Measurements from ENCODE around the gene ATP9B. TPM values are rescaled to one million over a fixed set of nuclear protein-coding genes. Genes with fewer than 3 reads are reported as not detected.
A peak's percentile ranks its signal among the peaks of the same experiment; 100 is the strongest.

ATP9B gene
- total and polyA plus RNA-seq, 9 donors: 19.9 to 72.1 (median 43.2) TPM

DNA sequence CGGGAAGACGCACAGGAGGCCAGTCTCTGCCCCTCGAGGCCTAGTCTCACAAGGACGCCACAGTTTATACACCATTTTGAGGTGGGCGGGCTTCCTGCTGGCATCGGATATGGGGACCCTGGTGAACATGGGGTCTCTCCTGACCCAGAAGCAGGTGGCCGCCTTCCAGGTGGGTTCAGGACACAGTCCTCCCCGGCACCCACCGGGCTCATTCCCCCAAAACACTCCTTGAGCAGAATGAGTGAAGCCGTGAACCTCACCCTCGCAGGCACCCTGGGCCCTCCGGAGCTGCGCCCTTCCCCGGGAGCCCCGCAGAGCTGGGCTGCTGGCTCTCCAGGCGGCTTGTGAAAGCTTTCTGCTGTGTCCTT is 333.0 kb downstream of the ATP9B start:
- Histone ChIP-seq H3K27ac (no peak overlapping the region), H3K9me3 (no peaks in the 10 kb centered on the region), H3K36me3 (no peaks in the 10 kb centered on the region), H3K27me3 (no peaks in the 10 kb centered on the region), H3K4me1 (ENCODE audit: insufficient read depth) (peaks cover 5% of the 10 kb centered on the region), H3K4me3 (no peak overlapping the region)
- WGBS, 3 donors: 94 to 98% (median 96%) methylated on average over 11 to 16 of the region's 16 CpGs
- peak in 1 of 5 donors; percentile 51 for DNase-seq
- TF ChIP-seq, protein P1, sequence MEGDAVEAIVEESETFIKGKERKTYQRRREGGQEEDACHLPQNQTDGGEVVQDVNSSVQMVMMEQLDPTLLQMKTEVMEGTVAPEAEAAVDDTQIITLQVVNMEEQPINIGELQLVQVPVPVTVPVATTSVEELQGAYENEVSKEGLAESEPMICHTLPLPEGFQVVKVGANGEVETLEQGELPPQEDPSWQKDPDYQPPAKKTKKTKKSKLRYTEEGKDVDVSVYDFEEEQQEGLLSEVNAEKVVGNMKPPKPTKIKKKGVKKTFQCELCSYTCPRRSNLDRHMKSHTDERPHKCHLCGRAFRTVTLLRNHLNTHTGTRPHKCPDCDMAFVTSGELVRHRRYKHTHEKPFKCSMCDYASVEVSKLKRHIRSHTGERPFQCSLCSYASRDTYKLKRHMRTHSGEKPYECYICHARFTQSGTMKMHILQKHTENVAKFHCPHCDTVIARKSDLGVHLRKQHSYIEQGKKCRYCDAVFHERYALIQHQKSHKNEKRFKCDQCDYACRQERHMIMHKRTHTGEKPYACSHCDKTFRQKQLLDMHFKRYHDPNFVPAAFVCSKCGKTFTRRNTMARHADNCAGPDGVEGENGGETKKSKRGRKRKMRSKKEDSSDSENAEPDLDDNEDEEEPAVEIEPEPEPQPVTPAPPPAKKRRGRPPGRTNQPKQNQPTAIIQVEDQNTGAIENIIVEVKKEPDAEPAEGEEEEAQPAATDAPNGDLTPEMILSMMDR (IDR thresholded peaks at IDR 0.05): no peak
- TF ChIP-seq POLR2A (IDR thresholded peaks at IDR 0.05): no peak
- no peak for TF ChIP-seq EP300 (IDR thresholded peaks at IDR 0.05)
- intact Hi-C loops (cut with DNase I): no loop called here

GRCh38 chr18:79402977-79403722 is 334.0 kb downstream of the ATP9B start:
- intact Hi-C loops (cut with DNase I): no loop called here
- Histone ChIP-seq H3K27ac (no peak overlapping the region), H3K36me3 (no peaks in the 10 kb centered on the region), H3K4me3 (no peak overlapping the region), H3K9me3 (no peaks in the 10 kb centered on the region), H3K4me1 (ENCODE audit: insufficient read depth) (peaks cover 5% of the 10 kb centered on the region), H3K27me3 (no peaks in the 10 kb centered on the region)
- TF ChIP-seq POLR2A (IDR thresholded peaks at IDR 0.05) (no peak), EP300 (IDR thresholded peaks at IDR 0.05) (no peak)
- TF ChIP-seq, protein P1 (IDR thresholded peaks at IDR 0.05): no peak
- WGBS, 3 donors: 50 to 58% (median 50%) methylated on average over 27 of the region's 27 CpGs
- peak in 3 of 5 donors; percentile 57 to 72 (median 71) for DNase-seq

DNA sequence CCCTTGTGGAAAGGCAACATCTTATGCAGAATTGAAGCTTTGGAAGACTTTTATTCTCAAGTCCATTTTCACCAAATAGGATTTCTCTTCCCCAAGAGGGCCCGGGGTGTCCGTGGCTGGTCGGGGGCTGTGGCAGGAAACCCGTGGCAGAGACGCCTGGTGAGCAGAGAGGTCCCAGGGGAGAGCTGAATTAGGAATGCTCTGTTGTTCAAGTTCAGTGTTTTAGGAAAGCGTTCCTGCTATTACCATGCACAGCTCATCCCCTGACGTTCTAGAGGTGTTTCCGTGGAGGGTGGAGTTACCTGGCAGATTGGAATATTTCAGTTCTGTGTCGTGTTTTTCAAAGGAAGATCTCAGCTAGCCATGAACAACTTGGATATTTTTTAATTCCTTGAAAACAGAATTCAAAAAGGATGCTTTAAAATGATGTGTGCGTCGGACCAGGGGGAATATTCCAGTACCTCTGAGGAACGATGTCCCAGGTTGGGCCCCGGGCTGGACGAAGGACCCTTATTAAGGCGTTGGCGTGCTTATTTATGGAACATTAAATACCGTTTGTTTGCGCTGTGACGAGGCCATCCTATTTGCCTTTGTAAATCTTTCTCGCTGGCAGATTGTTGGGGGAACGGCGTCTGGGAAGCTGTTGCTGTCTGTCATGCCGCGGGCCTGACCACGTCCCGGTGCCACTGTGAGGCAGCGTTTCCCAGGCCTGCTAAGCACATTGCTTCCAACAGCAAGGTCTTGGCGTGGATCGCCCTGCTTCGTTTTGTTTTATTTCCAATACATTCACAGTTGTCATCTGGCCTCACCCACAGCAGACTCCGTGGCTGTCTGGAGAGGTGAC is 334.8 kb downstream of the ATP9B start:
- Histone ChIP-seq H3K27me3 (no peaks in the 10 kb centered on the region), H3K9me3 (no peaks in the 10 kb centered on the region), H3K4me3 (no peak overlapping the region), H3K4me1 (ENCODE audit: insufficient read depth) (peaks cover 5% of the 10 kb centered on the region), H3K27ac (no peak overlapping the region), H3K36me3 (no peaks in the 10 kb centered on the region)
- intact Hi-C loops (cut with DNase I): no loop called here
- 76 to 78% (median 77%) methylated on average over 31 of the region's 31 CpGs for WGBS, 3 donors
- TF ChIP-seq, protein P1 (IDR thresholded peaks at IDR 0.05): no peak
- no peak for TF ChIP-seq EP300 (IDR thresholded peaks at IDR 0.05)
- no peak for TF ChIP-seq POLR2A (IDR thresholded peaks at IDR 0.05)
- peak in 2 of 5 donors; percentile 26 to 28 for DNase-seq

GRCh38 chr18:79404567-79404910 is 335.3 kb downstream of the ATP9B start:
- H3K27ac ChIP-seq: no peak overlapping the region
- TF ChIP-seq, protein P1 (IDR thresholded peaks at IDR 0.05): no peak
- TF ChIP-seq POLR2A (IDR thresholded peaks at IDR 0.05) (no peak), EP300 (IDR thresholded peaks at IDR 0.05) (no peak)
- 89 to 95% (median 93%) methylated on average over 12 of the region's 12 CpGs for WGBS, 3 donors
- intact Hi-C loops (cut with DNase I): no loop called here
- peaks cover 5% of the 10 kb centered on the region for H3K4me1 ChIP-seq (ENCODE audit: insufficient read depth)
- no peaks in the 10 kb centered on the region for H3K27me3 ChIP-seq
- H3K4me3 ChIP-seq: no peak overlapping the region
- H3K36me3 ChIP-seq: no peaks in the 10 kb centered on the region
- H3K9me3 ChIP-seq: no peaks in the 10 kb centered on the region
- peak in 2 of 5 donors; percentile 21 to 25 for DNase-seq

All from ovary (tissue), 9 donors.